Measurements from ENCODE around the gene HLF. TPM values are rescaled to one million over a fixed set of nuclear protein-coding genes. Genes with fewer than 3 reads are reported as not detected.

The HLF gene
- total and polyA plus RNA-seq, 2 donors (not counting 3 experiments of a cell fraction or from before 2014, with no cell fraction given), result not detected

GRCh38 chr17:55290492-55291113 lies 25.8 kb downstream of the HLF start:
- ChIA-PET POLR2A (no interaction called here), CTCF (interaction anchor here (1.3 to 1.8 kb wide), 2 partner anchors 103 to 298 kb away, joined by 4 read pairs; no protein-coding TSS in a partner anchor)
- H3K4me1 ChIP-seq (ENCODE audit: control insufficient read depth, extremely low read depth, insufficient read depth, low read length), result no peaks in the 10 kb centered on the region
- H2AFZ ChIP-seq (ENCODE audit: low read depth, low read length), result no peak overlapping the region
- H3K9ac ChIP-seq (replicated peaks; ENCODE audit: extremely low read depth, insufficient read depth, low read length), result no peak overlapping the region
- no peak for FAIRE-seq
- no peaks in the 10 kb centered on the region for H3K9me3 ChIP-seq (replicated peaks; ENCODE audit: control insufficient read depth, insufficient read depth, low read length)
- H3K27ac ChIP-seq (ENCODE audit: insufficient read depth, low read depth, low read length), result no peak overlapping the region
- no TSS peak for BruUV-seq (replicated peaks)
- no peaks in the 10 kb centered on the region for H3K9me1 ChIP-seq (replicated peaks; ENCODE audit: control insufficient read depth, extremely low read depth, insufficient read depth, low read length)
- no peaks in the 10 kb centered on the region for H3K79me2 ChIP-seq (ENCODE audit: control insufficient read depth, insufficient read depth, low read length)
- no peak overlapping the region for H3K4me3 ChIP-seq (replicated peaks in 1 of 3; ENCODE audit: insufficient read depth in 1 of 3, low read depth in 1 of 3, low read length in 3 of 3)
- no peaks in the 10 kb centered on the region for H4K20me1 ChIP-seq (replicated peaks; ENCODE audit: control insufficient read depth, extremely low read depth, insufficient read depth, low read length)
- no peak overlapping the region for H3K4me2 ChIP-seq (ENCODE audit: insufficient read depth, low read length)
- DNase-seq (ENCODE audit: low read depth, low spot score), result no peak
- H3K36me3 ChIP-seq (ENCODE audit: control insufficient read depth in 2 of 2, extremely low read depth in 1 of 2, insufficient read depth in 2 of 2, low read length in 2 of 2), result no peaks in the 10 kb centered on the region
- dilution Hi-C loops (cut with MboI; ENCODE audit: extremely low pct_ligation_motif_present, low sequenced_read_pairs), result no loop called here
- H3K27me3 ChIP-seq (ENCODE audit: control insufficient read depth in 2 of 2, insufficient read depth in 2 of 2, low read length in 2 of 2), result no peaks in the 10 kb centered on the region
- intact Hi-C loops (cut with micrococcal nuclease), result no loop called here
- TF ChIP-seq FOS (IDR thresholded peaks at IDR 0.05; ENCODE audit: borderline replicate concordance, insufficient read depth, low read length) (no peak), GATA2 (IDR thresholded peaks at IDR 0.05; ENCODE audit: insufficient read depth, insufficient read length, low read depth, low read length) (no peak), POLR2AphosphoS5 (IDR thresholded peaks at IDR 0.05; ENCODE audit: insufficient read depth, low read depth, low read length) (no peak)

- Histone ChIP-seq H3K9ac (replicated peaks; ENCODE audit: extremely low read depth, insufficient read depth, low read length) (no peak overlapping the region), H3K4me1 (ENCODE audit: control insufficient read depth, extremely low read depth, insufficient read depth, low read length) (no peaks in the 10 kb centered on the region), H3K9me1 (replicated peaks; ENCODE audit: control insufficient read depth, extremely low read depth, insufficient read depth, low read length) (no peaks in the 10 kb centered on the region), H3K4me2 (ENCODE audit: insufficient read depth, low read length) (no peak overlapping the region), H2AFZ (ENCODE audit: low read depth, low read length) (no peak overlapping the region), H3K9me3 (replicated peaks; ENCODE audit: control insufficient read depth, insufficient read depth, low read length) (no peaks in the 10 kb centered on the region), H3K4me3 (replicated peaks in 1 of 3; ENCODE audit: insufficient read depth in 1 of 3, low read depth in 1 of 3, low read length in 3 of 3) (no peak overlapping the region), H4K20me1 (replicated peaks; ENCODE audit: control insufficient read depth, extremely low read depth, insufficient read depth, low read length) (no peaks in the 10 kb centered on the region), H3K79me2 (ENCODE audit: control insufficient read depth, insufficient read depth, low read length) (no peaks in the 10 kb centered on the region), H3K36me3 (ENCODE audit: control insufficient read depth in 2 of 2, extremely low read depth in 1 of 2, insufficient read depth in 2 of 2, low read length in 2 of 2) (no peaks in the 10 kb centered on the region), H3K27me3 (ENCODE audit: control insufficient read depth in 2 of 2, insufficient read depth in 2 of 2, low read length in 2 of 2) (no peaks in the 10 kb centered on the region), H3K27ac (ENCODE audit: insufficient read depth, low read depth, low read length) (no peak overlapping the region)
- TF ChIP-seq MAX (IDR thresholded peaks at IDR 0.05; ENCODE audit: insufficient read depth, insufficient read length), result no peak
- TF ChIP-seq POLR2AphosphoS5 (IDR thresholded peaks at IDR 0.05; ENCODE audit: insufficient read depth, low read depth, low read length), result no peak
- TF ChIP-seq FOS (IDR thresholded peaks at IDR 0.05; ENCODE audit: borderline replicate concordance, insufficient read depth, low read length), result no peak
- no peak for TF ChIP-seq POLR2A (IDR thresholded peaks at IDR 0.05; ENCODE audit: low read depth, low read length)
- TF ChIP-seq MYC (IDR thresholded peaks at IDR 0.05; ENCODE audit: low read depth, low read length), result no peak
- TF ChIP-seq EZH2 (IDR thresholded peaks at IDR 0.05; ENCODE audit: borderline replicate concordance, low read depth, low read length, severe bottlenecking), result no peak
- no peak for TF ChIP-seq JUN (IDR thresholded peaks at IDR 0.05; ENCODE audit: borderline replicate concordance, insufficient read depth, insufficient read length, low read depth)
- no peak for TF ChIP-seq CTCF (IDR thresholded peaks at IDR 0.05; ENCODE audit: extremely low read depth in 1 of 2, insufficient read depth in 1 of 2, low read depth in 1 of 2, low read length in 2 of 2)
- ChIA-PET POLR2A (no interaction called here), CTCF (interaction anchor here (1.3 to 1.8 kb wide), 2 partner anchors 104 to 298 kb away, joined by 4 read pairs; no protein-coding TSS in a partner anchor)
- intact Hi-C loops (cut with micrococcal nuclease) (no loop called here), dilution Hi-C loops (cut with MboI; ENCODE audit: extremely low pct_ligation_motif_present, low sequenced_read_pairs) (no loop called here)
- no peak for DNase-seq (ENCODE audit: low read depth, low spot score)
- no peak for FAIRE-seq
- BruUV-seq (replicated peaks), result no TSS peak
These were observed 26.4 kb downstream of the HLF start for GRCh38 chr17:55291114-55291507.

All from endothelial cell of umbilical vein (primary cell).